Erythroblast (primary cell): ENCODE data around the gene CTNNA3.
"Not testable (repeated sequence)": the region's sequence is repeated elsewhere in the genome, so short reads cannot be mapped to it uniquely, and the experiment has no call there.

Source experiments
- DNase-seq, 2 experiments: peaks; one replicate each; lab custom pipeline; 2025; lab: John Stamatoyannopoulos, UW
- GATA1 ChIP-seq: IDR thresholded peaks from 2 replicates; pipeline ENCODE4 v1.6.1; 2011; ENCODE audit warnings: low read depth, mild to moderate bottlenecking, control low read depth, low read length, moderate library complexity
- POLR2A ChIP-seq: IDR thresholded peaks from 2 replicates; pipeline ENCODE4 v1.6.1; 2011; ENCODE audit warnings: mild to moderate bottlenecking, low read length

CTNNA3 gene

GRCh38 chr10:67473850-67474633, 222.0 kb downstream of the CTNNA3 start:
- TF ChIP-seq POLR2A, result no peak
- DNase-seq, result no peak

GRCh38 chr10:67471022-67471421, 225.0 kb downstream of the CTNNA3 start:
- TF ChIP-seq POLR2A (no peak), GATA1 (no peak)
- DNase-seq, result no peak

GRCh38 chr10:67464278-67464677, 231.7 kb downstream of the CTNNA3 start:
- DNase-seq, result no peak
- TF ChIP-seq GATA1 (no peak), POLR2A (no peak)

- DNase-seq, result no peak
- no peak for TF ChIP-seq POLR2A
- no peak for TF ChIP-seq GATA1
Observed at GRCh38 chr10:67452892-67453291, 243.1 kb downstream of the CTNNA3 start.

- no peak for DNase-seq
- TF ChIP-seq POLR2A, result no peak
- TF ChIP-seq GATA1, result no peak
Observed at GRCh38 chr10:67438605-67439304, 257.2 kb downstream of the CTNNA3 start.

- DNase-seq, result no peak
- TF ChIP-seq GATA1 (no peak), POLR2A (no peak)
Observed at GRCh38 chr10:67433276-67433675, 262.7 kb downstream of the CTNNA3 start.

GRCh38 chr10:67402620-67403019, 293.4 kb downstream of the CTNNA3 start:
- TF ChIP-seq POLR2A (no peak), GATA1 (no peak)
- DNase-seq, result no peak

- no peak for TF ChIP-seq POLR2A
- TF ChIP-seq GATA1, result no peak
- DNase-seq, result no peak
Observed at GRCh38 chr10:67401711-67402110, 294.3 kb downstream of the CTNNA3 start.

GRCh38 chr10:67386841-67387533, 309.0 kb downstream of the CTNNA3 start:
- not testable (repeated sequence) for DNase-seq

- no peak for DNase-seq
- no peak for TF ChIP-seq GATA1
- no peak for TF ChIP-seq POLR2A
Observed at GRCh38 chr10:67386260-67386659, 309.7 kb downstream of the CTNNA3 start.

GRCh38 chr10:67385566-67385965, 310.4 kb downstream of the CTNNA3 start:
- no peak for DNase-seq
- no peak for TF ChIP-seq POLR2A

- DNase-seq, result no peak
- TF ChIP-seq GATA1, result no peak
- TF ChIP-seq POLR2A, result no peak
Observed at GRCh38 chr10:67385089-67385488, 310.9 kb downstream of the CTNNA3 start.

GRCh38 chr10:67331121-67331910, 364.7 kb downstream of the CTNNA3 start:
- DNase-seq, result no peak
- TF ChIP-seq GATA1, result no peak
- TF ChIP-seq POLR2A, result no peak
